CD14-positive monocyte (primary cell): Measurements from ENCODE around the gene PANX3. TPM values are rescaled to one million over a fixed set of nuclear protein-coding genes. Genes with fewer than 3 reads are reported as not detected.

Experiments used
- DNase-seq, 3 donors: peaks; one replicate each; pipeline ENCODE4 v3.0.0-alpha.2; 2011 to 2022
- H2AFZ ChIP-seq: 2 replicates; pipeline ENCODE4 v1.6.0; 2012; ENCODE audit warnings: mild to moderate bottlenecking, low read depth, low read length, inconsistent platforms; ENCODE audit not compliant: insufficient read depth, poor library complexity, severe bottlenecking
- H3K27ac ChIP-seq, 2 donors: 1 replicate in 1 of 2; 2 replicates in 1 of 2; pipeline ENCODE4 v1.5.1; 2012 to 2013; ENCODE audit warnings: low read length in 2 of 2, control low read depth in 1 of 2, inconsistent platforms in 1 of 2, low read depth in 1 of 2, mild to moderate bottlenecking in 1 of 2
- H3K27me3 ChIP-seq, 2 donors: one replicate each; pipeline versions ENCODE4 v1.6.0 to v1.6.1; 2011 to 2013; ENCODE audit warnings: low read length in 2 of 2; ENCODE audit not compliant: control insufficient read depth in 2 of 2, insufficient read depth in 2 of 2
- H3K36me3 ChIP-seq, 2 donors: replicated peaks in 1 of 2; 1 replicate in 1 of 2; 2 replicates in 1 of 2; pipeline versions ENCODE4 v1.5.1 to v1.6.1; 2012 to 2013; ENCODE audit warnings: low read length in 2 of 2, control low read depth in 1 of 2, inconsistent platforms in 1 of 2, mild to moderate bottlenecking in 1 of 2; ENCODE audit not compliant: insufficient read depth in 2 of 2, control insufficient read depth in 1 of 2
- H3K4me1 ChIP-seq, 2 donors: 1 replicate in 1 of 2; 2 replicates in 1 of 2; pipeline versions ENCODE4 v1.5.1 to v1.6.1; 2012 to 2013; ENCODE audit warnings: low read length in 2 of 2, control low read depth in 1 of 2, inconsistent platforms in 1 of 2, mild to moderate bottlenecking in 1 of 2, moderate library complexity in 1 of 2; ENCODE audit not compliant: insufficient read depth in 2 of 2, control insufficient read depth in 1 of 2
- H3K4me2 ChIP-seq: replicated peaks from 2 replicates; pipeline ENCODE3; 2012; ENCODE audit warnings: low read length, moderate library complexity, mild to moderate bottlenecking; ENCODE audit not compliant: poor library complexity, severe bottlenecking; ENCODE audit errors: extremely low read depth
- H3K4me3 ChIP-seq, 3 experiments: fragments of 200-600 bp in 1 of 3; sonication (generic) in 1 of 3; replicated peaks in 1 of 3; 1 replicate in 2 of 3; 2 replicates in 1 of 3; pipeline ENCODE4 v1.5.1; 2011 to 2013; ENCODE audit warnings: low read length in 3 of 3, mild to moderate bottlenecking in 3 of 3, control low read depth in 2 of 3, low read depth in 2 of 3, inconsistent platforms in 1 of 3, moderate library complexity in 1 of 3
- H3K79me2 ChIP-seq: 2 replicates; pipeline ENCODE4 v1.6.0; 2012; ENCODE audit warnings: mild to moderate bottlenecking, control low read depth, inconsistent platforms, low read length, moderate library complexity; ENCODE audit not compliant: insufficient read depth
- H3K9ac ChIP-seq: 2 replicates; pipeline ENCODE4 v1.6.0; 2017; ENCODE audit warnings: low read length, mild to moderate bottlenecking; ENCODE audit not compliant: insufficient read depth, poor library complexity, severe bottlenecking
- H3K9me3 ChIP-seq, 2 donors: replicated peaks in 1 of 2; 1 replicate in 1 of 2; 2 replicates in 1 of 2; pipeline versions ENCODE4 v1.5.1 to v1.6.1; 2012 to 2013; ENCODE audit warnings: low read length in 2 of 2, control low read depth in 1 of 2; ENCODE audit not compliant: control insufficient read depth in 1 of 2, insufficient read depth in 1 of 2
- H4K20me1 ChIP-seq: 2 replicates; pipeline ENCODE4 v1.6.0; 2012; ENCODE audit warnings: mild to moderate bottlenecking, low read length, control low read depth, moderate library complexity; ENCODE audit not compliant: insufficient read depth
- H3K27ac Mint-ChIP-seq, 7 donors: one replicate each; pipeline ENCODE4 v1.8.0; 2020; ENCODE audit warnings: mild to moderate bottlenecking in 7 of 7, mixed read lengths in 7 of 7, moderate library complexity in 6 of 7, inconsistent platforms in 2 of 7
- H3K27me3 Mint-ChIP-seq, 3 donors: one replicate each; pipeline ENCODE4 v1.8.0; 2021 to 2022; ENCODE audit warnings: low read depth in 3 of 3, mild to moderate bottlenecking in 3 of 3, mixed read lengths in 3 of 3, moderate library complexity in 3 of 3, inconsistent platforms in 1 of 3
- H3K36me3 Mint-ChIP-seq, 2 donors: one replicate each; pipeline ENCODE4 v1.8.0; 2020; ENCODE audit warnings: mixed read lengths in 2 of 2, inconsistent platforms in 1 of 2, mild to moderate bottlenecking in 1 of 2
- H3K4me1 Mint-ChIP-seq: one replicate; pipeline ENCODE4 v1.8.0; 2020; ENCODE audit warnings: mild to moderate bottlenecking, mixed read lengths
- H3K4me3 Mint-ChIP-seq, 2 donors: one replicate each; pipeline ENCODE4 v1.8.0; 2020; ENCODE audit warnings: mild to moderate bottlenecking in 2 of 2, mixed read lengths in 2 of 2, moderate library complexity in 1 of 2
- H3K9me3 Mint-ChIP-seq, 7 donors: one replicate each; pipeline ENCODE4 v1.8.0; 2020 to 2022; ENCODE audit warnings: mixed read lengths in 7 of 7, mild to moderate bottlenecking in 6 of 7, moderate library complexity in 6 of 7, inconsistent platforms in 2 of 7
- WGBS: methylation state at CpG from one replicate; pipeline ENCODE4 v1.1.5; 2013; ENCODE audit warnings: missing lambda C conversion rate; ENCODE audit not compliant: insufficient coverage; 5-methylcytosine and 5-hydroxymethylcytosine counted together
- intact Hi-C, 2 donors: fragments of 100-400 bp; cut with micrococcal nuclease; formaldehyde crosslinking; loops; one replicate each; pipeline versions ENCODE4 v1.15.0 to v1.15.1; 2023
- polyA plus RNA-seq, 3 donors: library from polyadenylated mRNA; depleted of rRNA in 1 of 3; unstranded in 2 of 3; stranded (reverse) in 1 of 3; fragments of 300-500 nt in 2 of 3; fragments of >200 nt in 1 of 3; fragmentation: Illumina TruSeq in 2 of 3; gene quantifications; 1 replicate in 2 of 3; 2 replicates in 1 of 3; pipeline ENCODE4 v1.2.3, GENCODE V29; 2012 to 2021
- TF ChIP-seq, protein P1 (sequence below): fragments of 200-600 bp; IDR thresholded peaks from one replicate; pipeline ENCODE4 v1.8.0; 2022; ENCODE audit warnings: antibody characterized with exemption, mild to moderate bottlenecking

PANX3 gene
- polyA plus RNA-seq, 3 donors = not detected

DNA sequence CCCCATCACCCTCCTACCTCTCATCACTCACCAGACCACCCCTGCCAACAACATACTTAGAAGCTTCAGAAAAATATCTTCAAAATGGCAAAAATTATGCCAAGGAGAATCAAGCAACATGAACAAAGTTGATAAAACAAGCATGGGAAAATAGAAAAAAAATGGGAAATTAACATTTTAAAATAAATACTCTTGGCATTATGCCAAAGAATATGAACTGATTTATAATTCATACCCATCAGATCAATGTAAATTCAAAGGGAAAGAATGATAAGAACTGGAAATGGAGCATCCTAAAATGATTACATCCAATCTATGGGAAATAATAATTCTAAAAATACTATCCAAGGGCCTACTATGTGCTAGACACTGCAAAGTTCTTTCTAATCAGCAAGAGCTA is 50.3 kb downstream of the PANX3 start:
- intact Hi-C loops = loop anchor here in 1 of 2 donors (10.0 kb wide), 1 partner anchor 133 kb away; no protein-coding TSS in a partner anchor
- peaks cover 4 to 8% of the 10 kb centered on the region in 2 donors for H3K36me3 Mint-ChIP-seq

DNA sequence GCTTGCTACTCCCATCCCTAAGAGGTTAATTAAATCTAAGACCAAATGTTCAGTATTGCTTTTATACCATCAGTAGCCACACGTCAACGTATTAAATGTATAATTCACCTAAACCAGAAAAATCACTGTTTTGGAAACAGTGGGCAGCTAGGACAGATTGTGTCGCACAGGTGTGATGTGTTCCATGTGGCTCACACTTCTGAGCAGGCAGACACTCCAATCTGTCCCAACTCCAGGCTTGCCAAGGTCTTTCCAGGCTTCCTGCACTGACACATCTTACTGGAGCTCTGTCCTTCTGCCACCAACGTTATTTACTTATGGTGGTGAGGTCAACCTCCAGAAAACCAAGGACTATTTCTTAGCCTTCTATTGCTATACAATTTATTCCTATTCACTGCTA is 50.9 kb downstream of the PANX3 start:
- Mint-ChIP-seq H3K4me1 (no peaks in the 10 kb centered on the region), H3K9me3 (no peaks in the 10 kb centered on the region), H3K27ac (no peak overlapping the region), H3K4me3 (no peak overlapping the region), H3K27me3 (no peaks in the 10 kb centered on the region), H3K36me3 (peaks cover 4 to 8% of the 10 kb centered on the region in 2 donors)
- H3K36me3 ChIP-seq = no peaks in the 10 kb centered on the region
- H2AFZ ChIP-seq = no peak overlapping the region
- no peaks in the 10 kb centered on the region for H3K4me1 ChIP-seq
- 96% methylated on average over 4 of the region's 4 CpGs for WGBS
- intact Hi-C loops = loop anchor here in 1 of 2 donors (10.0 kb wide), 1 partner anchor 133 kb away; no protein-coding TSS in a partner anchor
- no peaks in the 10 kb centered on the region for H3K79me2 ChIP-seq
- DNase-seq = no peak
- H3K9me3 ChIP-seq = no peaks in the 10 kb centered on the region
- no peak overlapping the region for H3K4me3 ChIP-seq
- TF ChIP-seq, protein P1, sequence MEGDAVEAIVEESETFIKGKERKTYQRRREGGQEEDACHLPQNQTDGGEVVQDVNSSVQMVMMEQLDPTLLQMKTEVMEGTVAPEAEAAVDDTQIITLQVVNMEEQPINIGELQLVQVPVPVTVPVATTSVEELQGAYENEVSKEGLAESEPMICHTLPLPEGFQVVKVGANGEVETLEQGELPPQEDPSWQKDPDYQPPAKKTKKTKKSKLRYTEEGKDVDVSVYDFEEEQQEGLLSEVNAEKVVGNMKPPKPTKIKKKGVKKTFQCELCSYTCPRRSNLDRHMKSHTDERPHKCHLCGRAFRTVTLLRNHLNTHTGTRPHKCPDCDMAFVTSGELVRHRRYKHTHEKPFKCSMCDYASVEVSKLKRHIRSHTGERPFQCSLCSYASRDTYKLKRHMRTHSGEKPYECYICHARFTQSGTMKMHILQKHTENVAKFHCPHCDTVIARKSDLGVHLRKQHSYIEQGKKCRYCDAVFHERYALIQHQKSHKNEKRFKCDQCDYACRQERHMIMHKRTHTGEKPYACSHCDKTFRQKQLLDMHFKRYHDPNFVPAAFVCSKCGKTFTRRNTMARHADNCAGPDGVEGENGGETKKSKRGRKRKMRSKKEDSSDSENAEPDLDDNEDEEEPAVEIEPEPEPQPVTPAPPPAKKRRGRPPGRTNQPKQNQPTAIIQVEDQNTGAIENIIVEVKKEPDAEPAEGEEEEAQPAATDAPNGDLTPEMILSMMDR = no peak
- H3K4me2 ChIP-seq = no peak overlapping the region
- no peaks in the 10 kb centered on the region for H3K27me3 ChIP-seq
- no peaks in the 10 kb centered on the region for H4K20me1 ChIP-seq
- H3K9ac ChIP-seq = no peak overlapping the region
- no peak overlapping the region for H3K27ac ChIP-seq

More for the DNA sequence above, 50.3 kb downstream of the PANX3 start:
- no peaks in the 10 kb centered on the region for H4K20me1 ChIP-seq
- no peaks in the 10 kb centered on the region for H3K9me3 ChIP-seq
- no peaks in the 10 kb centered on the region for H3K36me3 ChIP-seq
- H3K4me3 ChIP-seq = no peak overlapping the region
- H2AFZ ChIP-seq = no peak overlapping the region
- H3K4me2 ChIP-seq = no peak overlapping the region
- DNase-seq = no peak
- H3K9ac ChIP-seq = no peak overlapping the region
- no peaks in the 10 kb centered on the region for H3K4me1 ChIP-seq
- no peak overlapping the region for H3K27ac Mint-ChIP-seq
- H3K27me3 ChIP-seq = no peaks in the 10 kb centered on the region
- no peak overlapping the region for H3K27ac ChIP-seq
- H3K9me3 Mint-ChIP-seq = no peaks in the 10 kb centered on the region
- H3K27me3 Mint-ChIP-seq = no peaks in the 10 kb centered on the region
- TF ChIP-seq, protein P1 = no peak
- H3K4me1 Mint-ChIP-seq = no peaks in the 10 kb centered on the region
- H3K79me2 ChIP-seq = no peaks in the 10 kb centered on the region
- H3K4me3 Mint-ChIP-seq = no peak overlapping the region
